ENCODE results near the gene ADD3. TPM values are rescaled to one million over a fixed set of nuclear protein-coding genes. Genes with fewer than 3 reads are reported as not detected.
A peak's percentile ranks its signal among the peaks of the same experiment; 100 is the strongest.

ADD3 gene
- total and polyA plus RNA-seq, 2 of the 13 experiments (the other 11 are each of a cell fraction or from before 2014, with no cell fraction given): 44.7 to 57.5 TPM

- ATAC-seq (no peak), FAIRE-seq (no peak), DNase-seq (ENCODE audit: low spot score) (no peak)
- in situ Hi-C loops (cut with HindIII; ENCODE audit: extremely low pct_ligation_motif_present, low pct_unique_long_range_greater_than_20kb): no loop called here
- no peaks in the 10 kb centered on the region for H3K9me3 ChIP-seq (ENCODE audit: low read length)
- whole genome bisulfite sequencing (ENCODE audit: low lambda C conversion rate): 20% methylated on average over 6 of the region's 6 CpGs
- H3K4me2 ChIP-seq (ENCODE audit: low read depth, low read length): no peak overlapping the region
- H4K20me1 ChIP-seq (ENCODE audit: insufficient read depth, low read length): no peaks in the 10 kb centered on the region
- H3K27me3 ChIP-seq (ENCODE audit: control insufficient read depth in 1 of 2, insufficient read depth in 2 of 2, low read length in 2 of 2): no peaks in the 10 kb centered on the region; a peak in 3 of 5 replicates
- no peak overlapping the region for H3K27ac ChIP-seq (ENCODE audit: extremely low read length, insufficient read depth, low read length)
- no peaks in the 10 kb centered on the region for H3K4me1 ChIP-seq (ENCODE audit: insufficient read depth, low read length)
- intact Hi-C loops (cut with micrococcal nuclease; ENCODE audit: unreplicated experiment): no loop called here
- H2AFZ ChIP-seq (ENCODE audit: low read length): no peak overlapping the region
- BruUV-seq (replicated peaks): no TSS peak
- no peaks in the 10 kb centered on the region for H3K36me3 ChIP-seq (replicated peaks in 1 of 2; ENCODE audit: control insufficient read depth in 1 of 2, insufficient read depth in 2 of 2, low read length in 2 of 2)
- H3K9ac ChIP-seq (ENCODE audit: insufficient read depth, low read depth, low read length): no peak overlapping the region
- CTCF ChIA-PET (ENCODE audit: low intra/inter-chr PET ratio, low total read pairs): no interaction called here
- no peaks in the 10 kb centered on the region for H3K79me2 ChIP-seq (ENCODE audit: insufficient read depth, low read length)
- TF ChIP-seq TCF7L2 (IDR thresholded peaks at IDR 0.05; ENCODE audit: low read depth, low read length) (no peak), MNT (IDR thresholded peaks at IDR 0.05) (peak; percentile 97)
- POLR2A ChIA-PET: no interaction called here
- H3K4me3 ChIP-seq (replicated peaks in 1 of 3; ENCODE audit: insufficient read depth in 1 of 3, low read depth in 2 of 3, low read length in 3 of 3): no peak overlapping the region
Observed at GRCh38 chr10:110184398-110184797, 176.6 kb downstream of the ADD3 start.

Small RNAs within 50 kb of the gene (small RNA-seq; reads per million reads assigned to genes)
- gene SNRPGP12 (ENCODE audit: insufficient read depth in 2 of 3, insufficient read length in 3 of 3, low read depth in 2 of 3, low replicate concordance in 1 of 3): 0 reads per million in 3 experiments

Other genes starting within 250 kb of the ADD3 start
- gene XPNPEP1, start 84.5 kb upstream of the ADD3 start, total RNA-seq (2016; rRNA removed; fragmentation: Illumina TruSeq; extraction: Trizol): 28.4 and 30.3 TPM in 2 replicates
- 55.5 and 76.1 TPM in 2 replicates for gene XPNPEP1, start 84.5 kb upstream of the ADD3 start, polyA plus RNA-seq (2011; rRNA removed)
- 6.6 and 10.1 TPM in 2 replicates for gene MXI1, start 199.6 kb downstream of the ADD3 start, total RNA-seq (2016; rRNA removed; fragmentation: Illumina TruSeq; extraction: Trizol)
- 22.0 and 22.2 TPM in 2 replicates for gene MXI1, start 199.6 kb downstream of the ADD3 start, polyA plus RNA-seq (2011; rRNA removed)

Data from HepG2 (cell line).